Testis (tissue), 2 donors: Measurements from ENCODE around the gene RBM24.

ENCODE experiments used
- POLR2A ChIP-seq: fragments of 450-650 bp; IDR thresholded peaks from one replicate; pipeline ENCODE4 v1.6.1; 2017; ENCODE audit warnings: antibody characterized with exemption, mild to moderate bottlenecking, moderate library complexity
- TF ChIP-seq, protein P1 (sequence below), 3 experiments: fragments of 450-650 bp in 2 of 3; fragments of 200-600 bp in 1 of 3; sonication (generic) in 1 of 3; IDR thresholded peaks; one replicate each; pipeline ENCODE4 v1.5.1; 2016 to 2019; ENCODE audit warnings: antibody characterized with exemption in 3 of 3, mild to moderate bottlenecking in 2 of 3, moderate library complexity in 1 of 3

GRCh38 chr6:17265570-17265969, 15.6 kb upstream of the RBM24 start:
- TF ChIP-seq, protein P1, sequence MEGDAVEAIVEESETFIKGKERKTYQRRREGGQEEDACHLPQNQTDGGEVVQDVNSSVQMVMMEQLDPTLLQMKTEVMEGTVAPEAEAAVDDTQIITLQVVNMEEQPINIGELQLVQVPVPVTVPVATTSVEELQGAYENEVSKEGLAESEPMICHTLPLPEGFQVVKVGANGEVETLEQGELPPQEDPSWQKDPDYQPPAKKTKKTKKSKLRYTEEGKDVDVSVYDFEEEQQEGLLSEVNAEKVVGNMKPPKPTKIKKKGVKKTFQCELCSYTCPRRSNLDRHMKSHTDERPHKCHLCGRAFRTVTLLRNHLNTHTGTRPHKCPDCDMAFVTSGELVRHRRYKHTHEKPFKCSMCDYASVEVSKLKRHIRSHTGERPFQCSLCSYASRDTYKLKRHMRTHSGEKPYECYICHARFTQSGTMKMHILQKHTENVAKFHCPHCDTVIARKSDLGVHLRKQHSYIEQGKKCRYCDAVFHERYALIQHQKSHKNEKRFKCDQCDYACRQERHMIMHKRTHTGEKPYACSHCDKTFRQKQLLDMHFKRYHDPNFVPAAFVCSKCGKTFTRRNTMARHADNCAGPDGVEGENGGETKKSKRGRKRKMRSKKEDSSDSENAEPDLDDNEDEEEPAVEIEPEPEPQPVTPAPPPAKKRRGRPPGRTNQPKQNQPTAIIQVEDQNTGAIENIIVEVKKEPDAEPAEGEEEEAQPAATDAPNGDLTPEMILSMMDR (IDR thresholded peaks at IDR 0.05) = no peak
- no peak for TF ChIP-seq POLR2A
